K562 (cell line): ENCODE data around the gene NUDT1. TPM values are rescaled to one million over a fixed set of nuclear protein-coding genes. Genes with fewer than 3 reads are reported as not detected.
A peak's percentile ranks its signal among the peaks of the same experiment; 100 is the strongest.

Source experiments
- DIDO1 ChIP-seq: fragments of 450-650 bp; IDR thresholded peaks from 2 replicates; pipeline ENCODE4 v1.6.1; 2016; ENCODE audit warnings: low read depth, missing biosample characterization, missing genetic modification characterization
- E2F8 ChIP-seq: fragments of 450-650 bp; IDR thresholded peaks from 2 replicates; pipeline ENCODE4 v1.7.1; 2018; ENCODE audit warnings: mild to moderate bottlenecking, low read depth; ENCODE audit not compliant: partially characterized antibody
- HCFC1 ChIP-seq: IDR thresholded peaks from 2 replicates; pipeline ENCODE4 v1.6.1; 2012; ENCODE audit warnings: low read depth, low read length, improper control_type of control experiment
- HNRNPH1 ChIP-seq: fragments of 200-400 bp; formaldehyde crosslinking; optimal IDR thresholded peaks from 2 replicates; pipeline ENCODE3; 2017; ENCODE audit warnings: low read depth, mild to moderate bottlenecking, low read length, moderate library complexity
- HNRNPL ChIP-seq: fragments of 200-400 bp; formaldehyde crosslinking; IDR thresholded peaks from 2 replicates; pipeline ENCODE4 v1.6.1; 2017; ENCODE audit warnings: low read depth, mild to moderate bottlenecking, low read length
- KAT8 ChIP-seq: fragments of 450-650 bp; IDR thresholded peaks from 2 replicates; pipeline ENCODE4 v1.6.1; 2016; ENCODE audit warnings: low read depth, mild to moderate bottlenecking
- LCOR ChIP-seq: sonication (generic); formaldehyde crosslinking; IDR thresholded peaks from 2 replicates; pipeline ENCODE4 v1.8.0; 2022; ENCODE audit warnings: mild to moderate bottlenecking, missing genetic modification reagents
- NR2C2 ChIP-seq, 2 experiments: fragments of 200-800 bp in 1 of 2; sonication (Bioruptor generic) in 1 of 2; sonication (generic) in 1 of 2; formaldehyde crosslinking in 1 of 2; IDR thresholded peaks; 2 replicates each; pipeline versions ENCODE4 v1.6.1 to v1.8.0; 2016 to 2022; ENCODE audit warnings: mild to moderate bottlenecking in 1 of 2, missing compliant biosample characterization in 1 of 2, missing genetic modification characterization in 1 of 2, missing genetic modification reagents in 1 of 2
- PTBP1 ChIP-seq: fragments of 200-400 bp; formaldehyde crosslinking; IDR thresholded peaks from 2 replicates; pipeline ENCODE4 v1.6.1; 2017; ENCODE audit warnings: low read depth, low read length
- TEAD1 ChIP-seq, 2 experiments: fragments of 450-650 bp in 1 of 2; sonication (generic) in 1 of 2; formaldehyde crosslinking; IDR thresholded peaks; 2 replicates each; pipeline versions ENCODE4 v1.4.0 to v1.8.0; 2020 to 2022; ENCODE audit warnings: mild to moderate bottlenecking in 2 of 2, missing genetic modification reagents in 1 of 2
- ZBTB17 ChIP-seq: fragments of 450-650 bp; formaldehyde crosslinking; IDR thresholded peaks from 2 replicates; pipeline ENCODE4 v1.4.0; 2020; ENCODE audit warnings: mild to moderate bottlenecking
- ZFX ChIP-seq: sonication (generic); formaldehyde crosslinking; IDR thresholded peaks from 2 replicates; pipeline ENCODE4 v1.8.0; 2022; ENCODE audit warnings: mild to moderate bottlenecking, missing genetic modification reagents, moderate library complexity
- ZKSCAN8 ChIP-seq: fragments of 200-800 bp; sonication (Bioruptor generic); IDR thresholded peaks from 2 replicates; pipeline ENCODE4 v1.6.1; 2016; ENCODE audit warnings: missing genetic modification characterization, missing compliant biosample characterization
- ZNF224 ChIP-seq: sonication (generic); formaldehyde crosslinking; IDR thresholded peaks from 2 replicates; pipeline ENCODE4 v1.8.0; 2022; ENCODE audit warnings: mild to moderate bottlenecking, missing genetic modification reagents
- ZNF318 ChIP-seq, 2 experiments: fragments of 450-650 bp; IDR thresholded peaks; 2 replicates each; pipeline ENCODE4 v1.6.1; 2016; ENCODE audit warnings: mild to moderate bottlenecking in 2 of 2, borderline replicate concordance in 1 of 2, low read depth in 1 of 2, moderate library complexity in 1 of 2
- polyA plus RNA-seq, 8 experiments: library from polyadenylated mRNA; depleted of rRNA in 4 of 8; stranded (reverse) in 5 of 8; unstranded in 3 of 8; fragments of >200 nt; fragmentation: Nextera tagmentation in 2 of 8; fragmentation: Illumina TruSeq in 1 of 8; extraction: Ambion mirVana in 2 of 8; extraction: Trizol in 1 of 8; gene quantifications; 2 replicates each; pipeline versions ENCODE4 v1.2.1 to v1.2.3, GENCODE V29; 2011 to 2014; ENCODE audit warnings: inconsistent platforms in 1 of 8, missing spikeins in 1 of 8
- total RNA-seq, 7 experiments: library from RNA; depleted of rRNA in 6 of 7; stranded (reverse); fragments of >200 nt in 6 of 7; fragmentation: Illumina TruSeq in 2 of 7; extraction: Trizol in 2 of 7; gene quantifications; 2 replicates each; pipeline versions ENCODE4 v1.2.1 to v1.2.3, GENCODE V29; 2011 to 2021; ENCODE audit warnings: low replicate concordance in 1 of 7

Gene NUDT1
- total and polyA plus RNA-seq, 9 of the 15 experiments (the other 6 are each of a cell fraction or from before 2014, with no cell fraction given), result 5.3 to 73.3 (median 29.6) TPM

- TF ChIP-seq E2F8 (peak; percentile 37), ZFX (CRISPR knock-in tag) (peak; percentile 43), DIDO1 (tag) (0 out of 2 replicates have a peak, but pooled peaks have one; percentile 35), ZBTB17 (CRISPR knock-in tag) (peak; percentile 36; the same call in 1 of the 2 replicates), HCFC1 (peak; percentile 55), HNRNPH1 (no peak), ZKSCAN8 (CRISPR knock-in tag) (no peak), KAT8 (no peak), ZNF318 (IDR thresholded peaks at IDR 0.05; ENCODE audit: borderline replicate concordance in 1 of 2, low read depth in 1 of 2) (no peak), NR2C2 (CRISPR knock-in tag; IDR thresholded peaks at IDR 0.05) (no peak), NR2C2 (tag; IDR thresholded peaks at IDR 0.05) (no peak; the same call in 1 of the 2 replicates), PTBP1 (no peak), TEAD1 (CRISPR knock-in tag; IDR thresholded peaks at IDR 0.05) (peak in 1 of 2 experiments; percentile 55; a peak in 1 of 4 replicates), ZNF224 (CRISPR knock-in tag) (no peak), LCOR (CRISPR knock-in tag) (peak; percentile 88; the same call in 1 of the 2 replicates), HNRNPL (no peak)
These were observed 9.1 kb upstream of the NUDT1 start, which contains the start of gene MAD1L1 (continued) for GRCh38 chr7:2232766-2233520.
